SK-N-SH (cell line): ENCODE measurements around the gene AK5.
"Not testable (repeated sequence)": the region's sequence is repeated elsewhere in the genome, so short reads cannot be mapped to it uniquely, and the experiment has no call there.

Source experiments
- CHD2 ChIP-seq: fragments of 150-350 bp; IDR thresholded peaks from 2 replicates; pipeline ENCODE4 v1.6.1; 2018; ENCODE audit warnings: low read length; ENCODE audit not compliant: partially characterized antibody
- CTCF ChIP-seq: fragments of 200-600 bp; sonication (generic); IDR thresholded peaks from 2 replicates; pipeline ENCODE4 v1.6.1; 2017; ENCODE audit warnings: antibody characterized with exemption, mild to moderate bottlenecking, moderate library complexity
- EP300 ChIP-seq, 2 experiments: IDR thresholded peaks; 2 replicates each; pipeline versions ENCODE4 v1.4.0 to v1.6.1; 2012; ENCODE audit warnings: borderline replicate concordance in 1 of 2, low read depth in 1 of 2, low read length in 1 of 2
- EZH2phosphoT487 ChIP-seq: fragments of 200-600 bp; sonication (generic); IDR thresholded peaks from 2 replicates; pipeline ENCODE4 v1.6.1; 2017; ENCODE audit warnings: low read depth, mixed run types, mild to moderate bottlenecking, antibody characterized with exemption, moderate library complexity, borderline replicate concordance
- FOXJ3 ChIP-seq: sonication (generic); formaldehyde crosslinking; IDR thresholded peaks from 2 replicates; pipeline ENCODE4 v1.5.1; 2020; ENCODE audit warnings: mild to moderate bottlenecking, missing genetic modification reagents
- FOXM1 ChIP-seq: IDR thresholded peaks from 2 replicates; pipeline ENCODE4 v1.4.0; 2012; ENCODE audit warnings: low read depth, mild to moderate bottlenecking
- GABPA ChIP-seq: IDR thresholded peaks from 2 replicates; pipeline ENCODE4 v1.4.0; 2012; ENCODE audit warnings: low read depth, mild to moderate bottlenecking
- IRF3 ChIP-seq: fragments of 150-350 bp; IDR thresholded peaks from 2 replicates; pipeline ENCODE4 v1.6.1; 2016; ENCODE audit warnings: mild to moderate bottlenecking, low read depth, low read length
- JUND ChIP-seq: IDR thresholded peaks from 2 replicates; pipeline ENCODE4 v1.4.0; 2012
- MXI1 ChIP-seq: IDR thresholded peaks from 2 replicates; pipeline ENCODE4 v1.6.1; 2012; ENCODE audit warnings: mild to moderate bottlenecking, low read depth, low read length, improper control_type of control experiment
- POLR2AphosphoS5 ChIP-seq: IDR thresholded peaks from 2 replicates; pipeline ENCODE4 v1.6.1; 2012; ENCODE audit warnings: low read depth, low read length
- RCOR1 ChIP-seq: fragments of 150-350 bp; IDR thresholded peaks from 2 replicates; pipeline ENCODE4 v1.6.1; 2017; ENCODE audit warnings: antibody characterized with exemption, low read length
- RFX5 ChIP-seq: IDR thresholded peaks from 2 replicates; pipeline ENCODE4 v1.6.1; 2012; ENCODE audit warnings: mild to moderate bottlenecking, improper control_type of control experiment, low read length
- YY1 ChIP-seq: IDR thresholded peaks from 2 replicates; pipeline ENCODE4 v1.4.0; 2012; ENCODE audit warnings: low read depth, mild to moderate bottlenecking

- not testable (repeated sequence) for TF ChIP-seq CTCF; JUND; FOXM1; EP300 (IDR thresholded peaks at IDR 0.05; ENCODE audit: borderline replicate concordance in 1 of 2, low read depth in 1 of 2, low read length in 1 of 2); EZH2phosphoT487; CHD2; POLR2AphosphoS5; IRF3; YY1; MXI1; FOXJ3 (CRISPR knock-in tag); RFX5; GABPA; RCOR1
These were observed 127.1 kb downstream of the AK5 start for GRCh38 chr1:77408933-77409332.
